Endothelial cell of umbilical vein (primary cell): ENCODE results near the gene ZFYVE28. TPM values are rescaled to one million over a fixed set of nuclear protein-coding genes. Genes with fewer than 3 reads are reported as not detected.

Experiments
- BruUV-seq: library from RNA; stranded (reverse); fragments of 400-500 nt; replicated peaks from 2 replicates; lab custom pipeline; 2021; lab: Mats Ljungman, UMichigan
- CTCF ChIA-PET: fragments of 300-600, 350-600 bp; sonication (Branson Sonifier 250); formaldehyde crosslinking; loops from one replicate; lab custom pipeline; 2021; ENCODE audit warnings: antibody characterized with exemption, inconsistent platforms; lab: Charles Lee
- POLR2A ChIA-PET: fragments of 300-600, 350-600 bp; sonication (Branson Sonifier 250); formaldehyde crosslinking; loops from one replicate; lab custom pipeline; 2021; ENCODE audit warnings: antibody characterized with exemption, inconsistent platforms; lab: Charles Lee
- DNase-seq: peaks from one replicate; pipeline ENCODE4 v3.0.0-alpha.2; 2011; ENCODE audit warnings: low read depth, low spot score
- FAIRE-seq: peaks from 2 replicates; lab custom pipeline; 2011; peaks lifted over from hg19 to GRCh38; lab: Jason Lieb, UNC
- H2AFZ ChIP-seq: 2 replicates; pipeline ENCODE4 v1.6.0; 2012; ENCODE audit warnings: low read depth, low read length, control low read depth, inconsistent platforms
- H3K27ac ChIP-seq: 2 replicates; pipeline ENCODE4 v1.5.1; 2011; ENCODE audit warnings: low read depth, mild to moderate bottlenecking, control low read depth, low read length, moderate library complexity; ENCODE audit not compliant: insufficient read depth
- H3K27me3 ChIP-seq, 2 experiments: 2 replicates each; pipeline versions ENCODE4 v1.6.0 to v1.6.1; 2011; ENCODE audit warnings: low read length in 2 of 2, mixed read lengths in 1 of 2; ENCODE audit not compliant: control insufficient read depth in 2 of 2, insufficient read depth in 2 of 2
- H3K36me3 ChIP-seq, 2 experiments: 2 replicates in 1 of 2; 3 replicates in 1 of 2; pipeline ENCODE4 v1.5.1; 2011; ENCODE audit warnings: low read length in 2 of 2, mild to moderate bottlenecking in 1 of 2, moderate library complexity in 1 of 2; ENCODE audit not compliant: control insufficient read depth in 2 of 2, insufficient read depth in 2 of 2; ENCODE audit errors: extremely low read depth in 1 of 2
- H3K4me1 ChIP-seq: 3 replicates; pipeline ENCODE4 v1.5.1; 2011; ENCODE audit warnings: mild to moderate bottlenecking, low read length; ENCODE audit not compliant: control insufficient read depth, insufficient read depth; ENCODE audit errors: extremely low read depth
- H3K4me2 ChIP-seq: 2 replicates; pipeline ENCODE4 v1.6.1; 2011; ENCODE audit warnings: low read length, control low read depth, mixed read lengths; ENCODE audit not compliant: insufficient read depth
- H3K4me3 ChIP-seq, 3 experiments: fragments of 200-600 bp in 1 of 3; sonication (generic), shearing (Covaris generic) in 1 of 3; replicated peaks in 1 of 3; 2 replicates each; pipeline ENCODE4 v1.5.1; 2011 to 2016; ENCODE audit warnings: control low read depth in 3 of 3, low read length in 3 of 3, mild to moderate bottlenecking in 2 of 3, inconsistent platforms in 1 of 3, low read depth in 1 of 3, moderate library complexity in 1 of 3; ENCODE audit not compliant: insufficient read depth in 1 of 3
- H3K79me2 ChIP-seq: 2 replicates; pipeline ENCODE4 v1.6.0; 2012; ENCODE audit warnings: low read length, inconsistent platforms; ENCODE audit not compliant: control insufficient read depth, insufficient read depth
- H3K9ac ChIP-seq: replicated peaks from 2 replicates; pipeline ENCODE3; 2011; ENCODE audit warnings: low read length, control low read depth; ENCODE audit not compliant: insufficient read depth; ENCODE audit errors: extremely low read depth
- H3K9me1 ChIP-seq: replicated peaks from 3 replicates; pipeline ENCODE4 v1.6.0; 2011; ENCODE audit warnings: mild to moderate bottlenecking, low read length; ENCODE audit not compliant: control insufficient read depth, insufficient read depth; ENCODE audit errors: extremely low read depth
- H3K9me3 ChIP-seq: replicated peaks from 2 replicates; pipeline ENCODE4 v1.5.1; 2012; ENCODE audit warnings: low read length, inconsistent platforms; ENCODE audit not compliant: control insufficient read depth, insufficient read depth
- H4K20me1 ChIP-seq: replicated peaks from 2 replicates; pipeline ENCODE3; 2011; ENCODE audit warnings: mild to moderate bottlenecking, low read length; ENCODE audit not compliant: control insufficient read depth, insufficient read depth; ENCODE audit errors: extremely low read depth
- CTCF ChIP-seq, 2 donors: IDR thresholded peaks; 1 replicate in 1 of 2; 2 replicates in 1 of 2; pipeline ENCODE4 v1.5.1; 2011; ENCODE audit warnings: low read length in 2 of 2, mild to moderate bottlenecking in 2 of 2, moderate library complexity in 2 of 2, control low read depth in 1 of 2, inconsistent platforms in 1 of 2, low read depth in 1 of 2; ENCODE audit not compliant: insufficient read depth in 1 of 2; ENCODE audit errors: extremely low read depth in 1 of 2
- EZH2 ChIP-seq: IDR thresholded peaks from 2 replicates; pipeline ENCODE4 v1.6.1; 2012; ENCODE audit warnings: borderline replicate concordance, low read depth, mild to moderate bottlenecking, moderate library complexity, low read length, inconsistent platforms; ENCODE audit not compliant: severe bottlenecking
- FOS ChIP-seq: IDR thresholded peaks from 2 replicates; pipeline ENCODE4 v1.6.1; 2011; ENCODE audit warnings: mild to moderate bottlenecking, low read length, moderate library complexity, borderline replicate concordance; ENCODE audit not compliant: insufficient read depth
- GATA2 ChIP-seq: IDR thresholded peaks from 2 replicates; pipeline ENCODE4 v1.7.0; 2011; ENCODE audit warnings: low read depth, mild to moderate bottlenecking, moderate library complexity, mixed read lengths, low read length; ENCODE audit not compliant: insufficient read length, insufficient read depth
- JUN ChIP-seq: IDR thresholded peaks from 2 replicates; pipeline ENCODE4 v1.6.1; 2011; ENCODE audit warnings: borderline replicate concordance, low read depth; ENCODE audit not compliant: insufficient read length, insufficient read depth
- MAX ChIP-seq: IDR thresholded peaks from 2 replicates; pipeline ENCODE4 v1.6.1; 2011; ENCODE audit not compliant: insufficient read depth, insufficient read length
- MYC ChIP-seq: IDR thresholded peaks from one replicate; pipeline ENCODE4 v1.6.1; 2011; ENCODE audit warnings: mild to moderate bottlenecking, low read depth, low read length
- POLR2A ChIP-seq: IDR thresholded peaks from 2 replicates; pipeline ENCODE4 v1.6.1; 2012; ENCODE audit warnings: low read depth, mild to moderate bottlenecking, control low read depth, low read length
- POLR2AphosphoS5 ChIP-seq: IDR thresholded peaks from 2 replicates; pipeline ENCODE4 v1.6.1; 2012; ENCODE audit warnings: low read depth, mild to moderate bottlenecking, control low read depth, low read length, moderate library complexity; ENCODE audit not compliant: insufficient read depth
- dilution Hi-C: fragments of 300-500 bp; cut with MboI; formaldehyde crosslinking; loops from one replicate; pipeline ENCODE4 v1.15.0; 2019; ENCODE audit warnings: low sequenced_read_pairs; ENCODE audit not compliant: extremely low pct_ligation_motif_present
- intact Hi-C: fragments of 100-400 bp; cut with micrococcal nuclease; formaldehyde crosslinking; loops from one replicate; pipeline ENCODE4 v1.10.0; 2022
- polyA plus RNA-seq, 4 experiments: library from polyadenylated mRNA; depleted of rRNA in 3 of 4; stranded (reverse) in 3 of 4; unstranded in 1 of 4; fragments of >200 nt; gene quantifications; 2 replicates each; pipeline versions ENCODE4 v1.2.1 to v1.2.3, GENCODE V29; 2011 to 2012; ENCODE audit warnings: missing spikeins in 1 of 4
- total RNA-seq: library from RNA; stranded (reverse); gene quantifications from 2 replicates; pipeline ENCODE4 v1.2.3, GENCODE V29; 2021

Gene ZFYVE28
- total and polyA plus RNA-seq, 2 donors (not counting 3 experiments of a cell fraction or from before 2014, with no cell fraction given) = 5.8 to 7.1 TPM

GRCh38 chr4:2386717-2387116 is 31.7 kb downstream of the ZFYVE28 start:
- no TSS peak for BruUV-seq
- TF ChIP-seq CTCF (IDR thresholded peaks at IDR 0.05; ENCODE audit: extremely low read depth in 1 of 2, insufficient read depth in 1 of 2, low read depth in 1 of 2, low read length in 2 of 2) (no peak), MAX (no peak), FOS (no peak), POLR2A (no peak), GATA2 (no peak), MYC (no peak), JUN (no peak), POLR2AphosphoS5 (no peak), EZH2 (no peak)
- no peaks in the 10 kb centered on the region for H3K36me3 ChIP-seq

More at GRCh38 chr4:2386717-2387116, 31.7 kb downstream of the ZFYVE28 start:
- Histone ChIP-seq H3K27me3 (no peaks in the 10 kb centered on the region), H3K9me1 (no peaks in the 10 kb centered on the region), H2AFZ (no peak overlapping the region), H3K27ac (no peak overlapping the region), H3K79me2 (no peaks in the 10 kb centered on the region), H3K9me3 (no peaks in the 10 kb centered on the region), H3K9ac (no peak overlapping the region), H4K20me1 (no peaks in the 10 kb centered on the region), H3K4me2 (no peak overlapping the region), H3K4me3 (no peak overlapping the region), H3K4me1 (no peaks in the 10 kb centered on the region)
- ChIA-PET POLR2A (no interaction called here), CTCF (interaction anchor here (1.1 kb wide), 1 partner anchor 50 kb away, joined by 3 read pairs; no protein-coding TSS in a partner anchor)
- intact Hi-C loops = no loop called here
- dilution Hi-C loops = no loop called here
- DNase-seq (no peak), FAIRE-seq (no peak)
